IMR-90 (cell line): Measurements from ENCODE around the gene FGF4. TPM values are rescaled to one million over a fixed set of nuclear protein-coding genes. Genes with fewer than 3 reads are reported as not detected.

Experiments
- ATAC-seq: fragments of 200-7000 bp; cut with Tn5 transposase; 2 replicates; pipeline ENCODE4 v1.9.1; 2020; ENCODE audit warnings: low read depth, mild to moderate bottlenecking, moderate library complexity
- BruUV-seq: library from RNA; stranded (reverse); fragments of 400-500 nt; replicated peaks from 2 replicates; lab custom pipeline; 2021; lab: Mats Ljungman, UMichigan
- CTCF ChIA-PET: fragments of 300-600 bp; formaldehyde crosslinking; extraction: SDS; loops from one replicate; lab custom pipeline; 2021; ENCODE audit warnings: antibody characterized with exemption; lab: Yijun Ruan, JAX
- POLR2A ChIA-PET: fragments of 300-600 bp; sonication (Branson Sonifier 250); formaldehyde crosslinking; loops from one replicate; lab custom pipeline; 2022; ENCODE audit warnings: antibody characterized with exemption; ENCODE audit not compliant: unreplicated experiment; lab: Charles Lee
- DNase-seq: peaks from one replicate; pipeline ENCODE4 v3.0.0; 2013
- H2AFZ ChIP-seq: replicated peaks from 2 replicates; pipeline ENCODE3; 2013; ENCODE audit warnings: low read length, mild to moderate bottlenecking; ENCODE audit not compliant: poor library complexity
- H2AK5ac ChIP-seq: 2 replicates; pipeline ENCODE4 v1.6.1; 2013; ENCODE audit warnings: low read depth, low read length, inconsistent platforms
- H2AK9ac ChIP-seq: replicated peaks from 2 replicates; pipeline ENCODE3; 2013; ENCODE audit warnings: mild to moderate bottlenecking, low read depth, low read length, moderate library complexity; ENCODE audit not compliant: poor library complexity
- H2BK120ac ChIP-seq: 2 replicates; pipeline ENCODE4 v1.6.1; 2013; ENCODE audit warnings: low read depth, low read length, inconsistent platforms
- H2BK15ac ChIP-seq: 3 replicates; pipeline ENCODE4 v1.6.1; 2013; ENCODE audit warnings: low read depth, low read length, inconsistent platforms
- H2BK20ac ChIP-seq: 2 replicates; pipeline ENCODE4 v1.6.1; 2013; ENCODE audit warnings: low read depth, mild to moderate bottlenecking, inconsistent platforms, low read length, moderate library complexity
- H2BK5ac ChIP-seq: 2 replicates; pipeline ENCODE4 v1.6.1; 2013; ENCODE audit warnings: mild to moderate bottlenecking, low read depth, low read length, inconsistent platforms; ENCODE audit not compliant: poor library complexity, severe bottlenecking
- H3K14ac ChIP-seq: replicated peaks from 2 replicates; pipeline ENCODE4 v1.6.1; 2013; ENCODE audit warnings: low read depth, low read length, inconsistent platforms
- H3K18ac ChIP-seq: 2 replicates; pipeline ENCODE4 v1.6.1; 2013; ENCODE audit warnings: low read depth, low read length, control low read depth
- H3K23ac ChIP-seq: 2 replicates; pipeline ENCODE4 v1.6.1; 2013; ENCODE audit warnings: low read depth, low read length, inconsistent platforms
- H3K27ac ChIP-seq: 2 replicates; pipeline ENCODE4 v1.5.1; 2013; ENCODE audit warnings: mild to moderate bottlenecking, control low read depth, low read length; ENCODE audit not compliant: insufficient read depth
- H3K27me3 ChIP-seq: 2 replicates; pipeline ENCODE4 v1.6.1; 2013; ENCODE audit warnings: low read length; ENCODE audit not compliant: control insufficient read depth, insufficient read depth
- H3K36me3 ChIP-seq: 2 replicates; pipeline ENCODE4 v1.6.1; 2013; ENCODE audit warnings: low read length, mixed read lengths; ENCODE audit not compliant: control insufficient read depth, insufficient read depth
- H3K4ac ChIP-seq: 2 replicates; pipeline ENCODE4 v1.6.1; 2013; ENCODE audit warnings: low read depth, low read length, inconsistent platforms
- H3K4me1 ChIP-seq: 2 replicates; pipeline ENCODE4 v1.6.1; 2013; ENCODE audit warnings: low read length, mixed read lengths; ENCODE audit not compliant: control insufficient read depth, insufficient read depth
- H3K4me2 ChIP-seq: 2 replicates; pipeline ENCODE4 v1.6.1; 2013; ENCODE audit warnings: low read depth, mild to moderate bottlenecking, control low read depth, low read length, moderate library complexity
- H3K4me3 ChIP-seq: 2 replicates; pipeline ENCODE4 v1.5.1; 2013; ENCODE audit warnings: low read depth, mild to moderate bottlenecking, control low read depth, low read length, moderate library complexity; ENCODE audit not compliant: insufficient read depth
- H3K56ac ChIP-seq: 2 replicates; pipeline ENCODE4 v1.6.1; 2013; ENCODE audit warnings: low read length, inconsistent platforms; ENCODE audit not compliant: insufficient read depth; ENCODE audit errors: extremely low read depth
- H3K79me1 ChIP-seq, 2 experiments: 2 replicates each; pipeline ENCODE4 v1.6.1; 2013; ENCODE audit warnings: low read length in 2 of 2, inconsistent platforms in 1 of 2, low read depth in 1 of 2
- H3K9ac ChIP-seq: 2 replicates; pipeline ENCODE4 v1.6.1; 2013; ENCODE audit warnings: low read depth, low read length, control low read depth
- H3K9me1 ChIP-seq: 2 replicates; pipeline ENCODE4 v1.6.1; 2013; ENCODE audit warnings: low read length, inconsistent platforms; ENCODE audit not compliant: insufficient read depth
- H3K9me3 ChIP-seq: 2 replicates; pipeline ENCODE4 v1.6.1; 2013; ENCODE audit warnings: low read length; ENCODE audit not compliant: control insufficient read depth, insufficient read depth
- H4K20me1 ChIP-seq: 2 replicates; pipeline ENCODE4 v1.6.1; 2013; ENCODE audit warnings: low read length, inconsistent platforms; ENCODE audit not compliant: insufficient read depth
- H4K5ac ChIP-seq: 2 replicates; pipeline ENCODE4 v1.6.1; 2013; ENCODE audit warnings: mild to moderate bottlenecking, low read depth, low read length, control low read depth
- H4K8ac ChIP-seq, 2 experiments: 2 replicates each; pipeline ENCODE4 v1.6.1; 2013; ENCODE audit warnings: low read depth in 2 of 2, low read length in 2 of 2, control low read depth in 1 of 2, inconsistent platforms in 1 of 2
- H4K91ac ChIP-seq: 2 replicates; pipeline ENCODE4 v1.6.1; 2013; ENCODE audit warnings: low read depth, low read length, inconsistent platforms; ENCODE audit not compliant: insufficient read depth
- CEBPB ChIP-seq: IDR thresholded peaks from 2 replicates; pipeline ENCODE4 v1.6.1; 2012; ENCODE audit warnings: low read depth, low read length, improper control_type of control experiment
- MXI1 ChIP-seq: IDR thresholded peaks from 2 replicates; pipeline ENCODE4 v1.6.1; 2012; ENCODE audit warnings: low read depth, mild to moderate bottlenecking, low read length, moderate library complexity, borderline replicate concordance
- RFX5 ChIP-seq: IDR thresholded peaks from 2 replicates; pipeline ENCODE4 v1.8.0; 2012; ENCODE audit warnings: low read depth, mild to moderate bottlenecking, low read length, moderate library complexity
- USF2 ChIP-seq: fragments of 150-350 bp; IDR thresholded peaks from 2 replicates; pipeline ENCODE4 v1.6.1; 2017; ENCODE audit warnings: mild to moderate bottlenecking, antibody characterized with exemption, low read length, low read depth
- WGBS, 2 experiments: methylation state at CpG; one replicate each; pipeline versions ENCODE4 v1.1.5 to v1.1.7; 2013; ENCODE audit warnings: missing lambda C conversion rate in 2 of 2; ENCODE audit not compliant: insufficient read length in 1 of 2; ENCODE audit errors: extremely low coverage in 2 of 2; 5-methylcytosine and 5-hydroxymethylcytosine counted together
- dilution Hi-C: fragments of 300-500 bp; cut with HindIII; formaldehyde crosslinking; loops from one replicate; pipeline ENCODE4 v1.14.3; 2018; ENCODE audit warnings: low sequenced_read_pairs; ENCODE audit not compliant: unreplicated experiment
- in situ Hi-C: fragments of 300-500 bp; cut with MboI; formaldehyde crosslinking; loops from 3 replicates; pipeline ENCODE4 v1.14.3; 2019; ENCODE audit warnings: low sequenced_read_pairs, inconsistent platforms, mixed read lengths
- intact Hi-C: fragments of 100-400 bp; cut with micrococcal nuclease; formaldehyde crosslinking; loops from 2 replicates; pipeline ENCODE4 v1.10.0; 2022
- polyA plus RNA-seq, 3 experiments: library from polyadenylated mRNA; depleted of rRNA; stranded (reverse); fragments of >200 nt; gene quantifications; 2 replicates each; pipeline ENCODE4 v1.2.3, GENCODE V29; 2012; ENCODE audit warnings: low replicate concordance in 1 of 3
- total RNA-seq: library from RNA; depleted of rRNA; stranded (reverse); fragments of >200 nt; gene quantifications from 2 replicates; pipeline ENCODE4 v1.2.3, GENCODE V29; 2012; rRNA removed

The FGF4 gene
- total and polyA plus RNA-seq, 2 of the 4 experiments (the other 2 are of a cell fraction): not detected

GRCh38 chr11:69721106-69721505 lies 54.0 kb downstream of the FGF4 start:
- H2BK120ac ChIP-seq: no peak overlapping the region

More at GRCh38 chr11:69721106-69721505, 54.0 kb downstream of the FGF4 start:
- Histone ChIP-seq H3K4me2 (no peak overlapping the region), H2AK5ac (no peak overlapping the region), H2BK5ac (no peak overlapping the region), H2BK20ac (no peak overlapping the region), H3K4me1 (no peaks in the 10 kb centered on the region; the same call in 1 of the 2 replicates), H4K5ac (no peak overlapping the region), H3K36me3 (no peaks in the 10 kb centered on the region), H3K79me1 (no peaks in the 10 kb centered on the region), H2AFZ (no peak overlapping the region), H3K4me3 (no peak overlapping the region), H3K18ac (no peak overlapping the region), H3K56ac (no peak overlapping the region), H3K27me3 (peaks cover 70% of the 10 kb centered on the region), H2AK9ac (no peak overlapping the region), H3K9me1 (no peaks in the 10 kb centered on the region), H3K23ac (no peak overlapping the region), H3K4ac (no peak overlapping the region), H2BK15ac (no peak overlapping the region), H3K27ac (no peak overlapping the region), H4K91ac (no peak overlapping the region), H4K20me1 (no peaks in the 10 kb centered on the region), H3K14ac (no peak overlapping the region), H4K8ac (no peak overlapping the region), H3K9me3 (no peaks in the 10 kb centered on the region), H3K9ac (no peak overlapping the region)
- TF ChIP-seq RFX5 (no peak), MXI1 (no peak), USF2 (no peak), CEBPB (no peak)
- in situ Hi-C loops: no loop called here
- ChIA-PET POLR2A (no interaction called here), CTCF (interaction anchor here (1.0 kb wide), 1 partner anchor 475 kb away, joined by 8 read pairs; no protein-coding TSS in a partner anchor)
- dilution Hi-C loops: no loop called here
- no TSS peak for BruUV-seq
- 38% methylated on average over 7 of the region's 14 CpGs; no CpG with 5 or more reads in 1 of the 2 experiments for WGBS, 2 experiments
- no peak for DNase-seq
- no peak for ATAC-seq
- intact Hi-C loops: no loop called here

Other genes starting within 250 kb of the FGF4 start
- gene CCND1, start 134.2 kb downstream of the FGF4 start, total RNA-seq: 717 and 748 TPM in 2 replicates
- 481 and 872 TPM in 2 replicates for gene CCND1, start 134.2 kb downstream of the FGF4 start, polyA plus RNA-seq (2012; rRNA removed)
- 8.2 and 16.7 TPM in 2 replicates for gene LTO1, start 100.0 kb downstream of the FGF4 start, total RNA-seq
- 18.8 and 23.5 TPM in 2 replicates for gene LTO1, start 100.0 kb downstream of the FGF4 start, polyA plus RNA-seq (2012; rRNA removed)
- not detected in 2 replicates for gene FGF19, start 71.3 kb downstream of the FGF4 start, total RNA-seq
- not detected in 2 replicates for gene FGF19, start 71.3 kb downstream of the FGF4 start, polyA plus RNA-seq (2012; rRNA removed)
- gene FGF3, start 44.1 kb upstream of the FGF4 start, total RNA-seq: not detected in 2 replicates
- not detected in 2 replicates for gene FGF3, start 44.1 kb upstream of the FGF4 start, polyA plus RNA-seq (2012; rRNA removed)